ENCODE measurements around the gene TAS2R41. TPM values are rescaled to one million over a fixed set of nuclear protein-coding genes. Genes with fewer than 3 reads are reported as not detected.

The TAS2R41 gene
- total RNA-seq, 1 donor from 2014 or later = not detected

GRCh38 chr7:143505838-143506237 lies 28.2 kb downstream of the TAS2R41 start:
- Mint-ChIP-seq H3K36me3 (ENCODE audit: insufficient read depth) (no peaks in the 10 kb centered on the region), H3K4me1 (ENCODE audit: low read depth) (no peaks in the 10 kb centered on the region), H3K27ac (no peak overlapping the region), H3K27me3 (no peaks in the 10 kb centered on the region), H3K9me3 (ENCODE audit: low read depth) (no peaks in the 10 kb centered on the region), H3K4me3 (ENCODE audit: low read depth) (no peak overlapping the region)
- TF ChIP-seq CTCF (IDR thresholded peaks at IDR 0.05; ENCODE audit: unreplicated experiment) = no peak
- DNase-seq (ENCODE audit: low spot score, unreplicated experiment) = no peak

GRCh38 chr7:143507094-143507518 lies 29.4 kb downstream of the TAS2R41 start:
- Mint-ChIP-seq H3K9me3 (ENCODE audit: low read depth) (no peaks in the 10 kb centered on the region), H3K27ac (no peak overlapping the region), H3K4me1 (ENCODE audit: low read depth) (no peaks in the 10 kb centered on the region), H3K27me3 (no peaks in the 10 kb centered on the region), H3K36me3 (ENCODE audit: insufficient read depth) (no peaks in the 10 kb centered on the region), H3K4me3 (ENCODE audit: low read depth) (no peak overlapping the region)
- TF ChIP-seq CTCF (IDR thresholded peaks at IDR 0.05; ENCODE audit: unreplicated experiment) = no peak
- DNase-seq (ENCODE audit: low spot score, unreplicated experiment) = no peak

- TF ChIP-seq CTCF (IDR thresholded peaks at IDR 0.05; ENCODE audit: unreplicated experiment) = no peak
- Mint-ChIP-seq H3K4me3 (ENCODE audit: low read depth) (no peak overlapping the region), H3K27ac (no peak overlapping the region), H3K4me1 (ENCODE audit: low read depth) (no peaks in the 10 kb centered on the region), H3K27me3 (no peaks in the 10 kb centered on the region), H3K36me3 (ENCODE audit: insufficient read depth) (no peaks in the 10 kb centered on the region), H3K9me3 (ENCODE audit: low read depth) (no peaks in the 10 kb centered on the region)
- DNase-seq (ENCODE audit: low spot score, unreplicated experiment) = no peak
These were observed 29.9 kb downstream of the TAS2R41 start for GRCh38 chr7:143507534-143508055.

- Mint-ChIP-seq H3K27ac (no peak overlapping the region), H3K4me3 (ENCODE audit: low read depth) (no peak overlapping the region), H3K4me1 (ENCODE audit: low read depth) (no peaks in the 10 kb centered on the region), H3K36me3 (ENCODE audit: insufficient read depth) (no peaks in the 10 kb centered on the region), H3K9me3 (ENCODE audit: low read depth) (no peaks in the 10 kb centered on the region), H3K27me3 (peaks cover 4% of the 10 kb centered on the region)
- no peak for TF ChIP-seq CTCF (IDR thresholded peaks at IDR 0.05; ENCODE audit: unreplicated experiment)
- DNase-seq (ENCODE audit: low spot score, unreplicated experiment) = no peak
These were observed 33.4 kb downstream of the TAS2R41 start for GRCh38 chr7:143510854-143511592.

GRCh38 chr7:143511593-143512047 lies 33.9 kb downstream of the TAS2R41 start:
- no peak overlapping the region for H3K4me3 Mint-ChIP-seq (ENCODE audit: low read depth)
- H3K27me3 Mint-ChIP-seq = peaks cover 4% of the 10 kb centered on the region
- no peaks in the 10 kb centered on the region for H3K36me3 Mint-ChIP-seq (ENCODE audit: insufficient read depth)
- no peak overlapping the region for H3K27ac Mint-ChIP-seq
- no peaks in the 10 kb centered on the region for H3K4me1 Mint-ChIP-seq (ENCODE audit: low read depth)
- no peak for TF ChIP-seq CTCF (IDR thresholded peaks at IDR 0.05; ENCODE audit: unreplicated experiment)
- H3K9me3 Mint-ChIP-seq (ENCODE audit: low read depth) = no peaks in the 10 kb centered on the region
- DNase-seq (ENCODE audit: low spot score, unreplicated experiment) = no peak

Measured in progenitor cell of endocrine pancreas (in vitro differentiated cells).